MM.1S (cell line): Measurements from ENCODE around the gene AHSG.

Source experiments
- CTCF ChIP-seq: fragments of 300-600 bp; sonication (generic); IDR thresholded peaks from 2 replicates; pipeline ENCODE4 v1.5.1; 2016; ENCODE audit warnings: antibody characterized with exemption, low read length, mixed read lengths
- EZH2 ChIP-seq: fragments of 300-600 bp; sonication (generic); optimal IDR thresholded peaks from 2 replicates; pipeline ENCODE3; 2017; ENCODE audit warnings: low read depth, mild to moderate bottlenecking, antibody characterized with exemption, low read length, mixed read lengths
- EZH2phosphoT487 ChIP-seq: fragments of 300-600 bp; sonication (generic); IDR thresholded peaks from 2 replicates; pipeline ENCODE4 v1.6.1; 2018; ENCODE audit warnings: antibody characterized with exemption, low read length

- TF ChIP-seq EZH2: no peak
- no peak for TF ChIP-seq CTCF
- no peak for TF ChIP-seq EZH2phosphoT487
These were observed 30.3 kb upstream of the AHSG start for GRCh38 chr3:186582541-186582940.
